HG03520 (cell line): ENCODE data around the gene DGKG.

Source experiments
- ATAC-seq: cut with Tn5 transposase; IDR thresholded peaks from one replicate; pipeline ENCODE4 v1.9.1; 2021; ENCODE audit warnings: mild to moderate bottlenecking, moderate library complexity; ENCODE audit not compliant: unreplicated experiment

The DGKG gene

DNA sequence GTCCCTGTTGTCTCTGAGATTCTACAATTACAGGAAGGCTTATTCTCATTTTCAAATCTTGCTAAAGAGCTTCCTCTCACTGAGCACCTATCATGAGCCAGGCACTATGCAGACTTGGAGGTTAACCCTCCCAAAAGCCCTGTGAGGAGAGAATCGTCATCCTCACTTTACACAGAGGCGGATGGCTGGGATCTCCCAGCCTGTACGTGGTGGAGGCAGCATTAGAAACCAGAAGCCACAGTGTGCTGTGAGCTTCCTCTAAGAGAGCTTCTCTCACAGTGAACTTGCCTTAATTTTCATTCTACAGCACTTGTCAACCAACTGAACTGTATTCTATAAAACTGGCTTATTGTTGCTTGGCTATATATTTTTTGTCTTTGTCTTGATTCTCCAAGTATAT, 6.1 kb upstream of the DGKG start:
- ATAC-seq = no peak

DNA sequence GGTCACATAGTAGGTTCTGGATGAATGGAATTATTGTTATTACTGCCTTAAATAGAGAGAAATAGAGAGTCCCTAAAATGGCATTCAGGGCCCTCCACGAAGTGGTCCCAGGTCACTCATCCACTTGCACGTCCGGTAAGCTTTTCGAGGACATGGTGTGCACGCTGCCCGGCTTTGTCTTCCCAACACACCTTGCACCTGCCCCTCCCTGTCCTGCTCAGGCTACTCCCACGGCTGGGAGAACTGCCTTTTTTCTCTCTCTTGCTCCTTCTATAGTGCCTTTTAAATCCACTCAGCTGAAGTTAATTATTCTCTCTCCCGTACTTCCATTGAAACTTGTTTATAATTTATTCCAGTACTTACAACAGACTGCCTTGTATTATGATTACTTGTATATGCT, 5.6 kb upstream of the DGKG start:
- ATAC-seq = no peak

DNA sequence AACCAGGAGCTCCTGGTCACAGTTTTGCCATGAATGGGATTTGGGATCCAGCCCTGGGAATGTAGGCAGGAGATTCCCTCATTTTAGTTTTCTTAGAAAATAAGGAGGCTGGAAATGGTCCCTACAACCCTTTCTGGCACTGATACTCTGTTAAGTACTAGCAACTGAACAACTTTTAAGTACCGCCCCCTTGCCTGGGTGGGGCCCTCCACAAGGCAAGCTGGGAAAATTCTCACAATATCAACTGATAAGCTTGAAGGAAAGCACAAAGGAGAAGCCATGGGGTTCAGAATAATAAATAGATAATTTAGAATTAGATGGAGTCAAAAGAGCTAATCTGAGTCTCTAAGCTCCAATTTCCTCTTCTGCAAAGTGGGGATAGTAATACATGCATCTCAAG, 4.2 kb upstream of the DGKG start:
- ATAC-seq = no peak

DNA sequence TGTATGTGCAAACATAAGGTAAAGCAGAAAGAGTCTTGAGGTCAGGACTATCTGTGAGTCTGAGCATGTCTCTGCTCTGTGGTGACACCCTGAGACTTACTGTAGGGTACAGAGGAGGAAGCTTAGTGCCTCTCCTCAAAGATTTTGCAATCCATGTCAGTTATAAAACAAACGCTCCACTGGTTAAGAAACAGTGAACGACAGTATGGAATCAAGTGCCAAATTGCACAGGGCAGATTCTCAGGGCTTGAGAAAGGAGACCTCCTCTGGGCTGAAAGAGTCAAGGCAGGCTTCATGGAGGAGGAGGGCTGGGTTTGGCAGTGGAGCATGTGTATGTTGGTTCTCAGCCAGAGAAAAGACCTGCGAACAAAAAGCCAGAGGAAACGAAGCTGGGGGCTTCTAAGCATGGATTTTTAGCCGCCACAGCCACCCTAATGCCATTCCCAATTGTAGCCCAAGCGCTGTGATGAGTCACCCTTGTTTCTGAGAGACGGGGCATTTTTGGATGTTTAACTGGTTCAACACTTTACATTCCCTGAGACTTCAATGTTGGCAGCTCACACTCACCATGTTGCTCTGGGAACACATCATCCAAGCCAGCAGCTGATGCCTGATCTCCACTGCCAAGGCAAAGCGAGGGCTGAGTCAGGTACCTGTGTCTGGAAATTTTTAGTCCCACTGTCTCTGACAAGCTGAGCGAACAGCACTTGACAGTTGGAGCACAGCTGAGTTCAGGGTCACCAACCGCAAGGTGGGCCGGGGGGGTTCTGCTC, 3.4 kb upstream of the DGKG start:
- ATAC-seq = no peak

DNA sequence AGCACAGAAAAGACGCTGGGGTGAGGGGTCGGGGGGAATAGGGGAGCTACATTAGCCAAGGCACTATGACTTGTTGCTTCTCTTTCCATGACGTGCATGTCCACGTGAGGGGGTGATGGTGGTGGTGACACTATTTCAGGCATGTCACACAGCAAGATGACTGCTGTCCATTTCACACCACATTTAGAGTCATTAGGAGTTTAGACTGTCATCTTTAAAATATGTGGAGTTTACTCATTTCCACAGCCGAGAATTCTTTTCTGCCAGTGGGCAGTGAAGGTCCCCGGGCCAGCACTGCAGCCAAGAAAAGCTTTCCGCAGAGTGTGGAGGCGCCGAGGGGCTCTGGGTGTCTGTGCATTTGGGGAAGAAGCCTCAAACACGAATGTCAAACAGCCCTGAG, 954 bp upstream of the DGKG start:
- ATAC-seq = no peak

DNA sequence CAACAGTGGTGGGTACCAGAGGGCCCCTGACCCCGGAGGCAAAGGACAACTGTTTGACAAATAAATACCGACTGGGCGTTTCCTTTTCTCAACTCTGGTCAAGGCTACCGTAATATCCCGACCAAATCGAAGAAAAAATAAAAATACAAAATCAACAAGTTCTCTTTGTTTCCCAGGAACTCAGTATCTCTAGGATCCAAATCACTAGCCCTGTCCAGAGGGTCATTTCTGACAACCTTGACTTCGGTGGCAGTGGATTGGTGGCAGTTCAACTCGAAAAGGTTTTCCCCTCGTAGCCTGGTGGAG, 456 bp upstream of the DGKG start:
- no peak for ATAC-seq

DNA sequence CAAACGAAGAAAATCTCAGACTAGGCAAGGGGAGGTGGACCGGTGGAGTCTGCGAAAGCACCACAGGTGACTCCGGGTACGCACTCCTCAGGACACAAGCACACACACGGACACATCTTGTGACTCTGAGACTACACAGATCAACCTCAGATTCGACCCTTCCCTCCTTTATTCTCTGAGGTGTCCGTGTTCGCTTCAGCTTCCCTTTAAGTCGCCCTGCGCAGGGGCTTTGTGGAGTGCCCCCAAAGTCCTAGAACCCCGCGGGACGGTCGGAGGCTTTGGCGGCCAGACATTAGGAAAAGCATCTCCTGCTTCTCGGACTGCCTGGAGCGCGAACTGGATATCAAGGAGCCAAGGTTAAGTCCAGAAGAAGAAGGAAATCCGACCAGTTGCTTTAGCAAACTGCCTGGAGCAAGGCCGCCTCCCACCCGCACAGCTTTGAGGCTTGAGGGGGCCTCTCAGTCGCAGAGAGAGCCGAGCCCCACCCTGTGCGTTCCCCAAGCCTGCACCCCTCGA, 730 bp downstream of the DGKG start:
- ATAC-seq = peak; percentile 9

DNA sequence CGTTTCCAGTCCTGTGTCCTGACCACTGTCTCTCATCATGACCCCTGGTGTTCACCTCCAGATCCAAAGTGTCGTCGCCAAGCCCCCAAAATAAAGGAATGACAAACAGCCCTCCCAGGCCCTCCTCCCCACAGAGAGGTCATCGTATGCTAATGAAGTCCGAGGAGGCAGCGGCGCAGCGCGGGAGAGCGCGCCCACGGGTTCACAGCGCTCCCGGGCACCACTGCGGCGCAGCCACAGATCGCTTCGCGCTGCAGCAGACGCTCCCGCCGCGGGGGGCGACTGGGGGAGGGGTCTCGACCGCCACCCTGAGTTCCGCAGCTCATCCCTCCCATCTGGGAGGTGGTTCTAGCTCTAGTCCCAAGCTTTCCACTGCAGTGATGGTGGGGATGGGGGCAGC, 1.3 kb downstream of the DGKG start:
- no peak for ATAC-seq

DNA sequence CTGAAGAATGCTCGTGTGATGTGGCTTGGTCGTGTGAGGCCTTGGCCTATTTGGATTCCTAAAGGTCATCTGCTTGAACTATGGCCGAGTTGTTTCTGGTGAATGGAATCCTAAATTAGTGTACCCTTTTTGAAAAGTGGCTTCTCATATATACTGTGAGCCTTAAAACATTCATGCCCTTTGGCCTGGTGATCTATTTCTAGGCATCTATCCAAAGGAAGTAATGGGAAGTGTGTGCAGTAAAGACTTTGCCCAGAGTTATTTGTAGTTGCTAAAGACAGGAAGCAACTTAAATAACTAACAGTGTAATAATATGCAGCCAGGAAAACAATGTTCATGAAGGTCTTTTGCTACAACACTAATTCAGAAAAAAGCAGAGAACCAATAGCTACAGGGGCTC, 3.0 kb downstream of the DGKG start:
- no peak for ATAC-seq

DNA sequence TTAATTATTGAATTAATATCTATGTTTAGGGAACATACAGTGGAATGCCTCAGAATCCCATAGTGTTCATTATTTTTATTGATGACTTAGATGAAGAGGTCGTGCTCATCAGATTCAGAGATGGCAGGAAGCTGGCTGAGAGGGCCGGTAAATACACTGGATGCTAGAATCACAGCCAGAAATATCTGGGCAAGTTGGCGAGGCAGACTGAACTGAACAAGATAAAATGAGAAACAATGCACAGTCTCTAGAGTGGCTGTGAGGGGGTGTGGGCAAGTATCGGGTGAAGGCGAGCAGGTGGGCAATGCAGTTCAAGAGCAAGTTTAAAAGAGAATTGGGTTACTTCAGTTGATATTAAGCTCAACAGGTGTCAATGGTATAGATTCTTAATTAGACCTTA, 5.9 kb downstream of the DGKG start:
- ATAC-seq = no peak

DNA sequence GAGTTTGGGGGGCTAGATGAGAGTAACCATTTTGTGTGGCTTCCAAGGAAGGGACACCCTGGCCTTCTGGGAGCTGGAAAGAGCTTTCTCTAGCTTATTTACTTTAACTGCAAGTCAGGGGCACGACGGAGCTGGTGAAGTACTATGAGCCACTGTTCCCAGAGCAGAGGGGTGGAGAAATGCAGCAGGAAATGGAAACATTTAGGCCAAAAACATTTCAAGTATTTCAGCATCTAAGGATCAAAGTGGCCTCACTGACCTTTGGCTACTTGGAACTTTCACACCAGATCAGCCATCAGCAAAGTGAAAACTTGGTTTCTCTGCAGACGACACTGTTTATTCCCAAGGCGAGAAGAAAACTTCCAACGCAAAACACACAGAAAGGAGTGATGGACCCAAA, 7.9 kb downstream of the DGKG start:
- ATAC-seq = no peak

DNA sequence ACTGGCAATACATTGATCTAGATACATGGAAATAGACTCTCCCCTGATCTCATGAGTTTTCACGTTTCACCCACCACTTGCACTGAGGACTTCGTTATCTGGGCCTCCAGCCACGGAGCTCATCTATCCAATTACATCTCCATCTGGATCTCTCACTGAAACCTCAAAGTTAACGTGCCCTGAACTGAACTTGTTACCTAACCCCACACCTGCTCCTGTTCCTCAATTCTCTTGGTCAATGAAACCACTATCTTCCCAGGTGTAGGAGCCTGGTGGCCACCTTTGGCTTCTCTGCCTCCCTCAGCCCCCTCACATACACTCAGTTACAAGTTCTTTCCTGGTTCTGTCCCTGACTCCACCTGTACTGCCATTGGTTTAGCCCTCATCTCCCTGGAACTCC, 9.7 kb downstream of the DGKG start:
- ATAC-seq = no peak

DNA sequence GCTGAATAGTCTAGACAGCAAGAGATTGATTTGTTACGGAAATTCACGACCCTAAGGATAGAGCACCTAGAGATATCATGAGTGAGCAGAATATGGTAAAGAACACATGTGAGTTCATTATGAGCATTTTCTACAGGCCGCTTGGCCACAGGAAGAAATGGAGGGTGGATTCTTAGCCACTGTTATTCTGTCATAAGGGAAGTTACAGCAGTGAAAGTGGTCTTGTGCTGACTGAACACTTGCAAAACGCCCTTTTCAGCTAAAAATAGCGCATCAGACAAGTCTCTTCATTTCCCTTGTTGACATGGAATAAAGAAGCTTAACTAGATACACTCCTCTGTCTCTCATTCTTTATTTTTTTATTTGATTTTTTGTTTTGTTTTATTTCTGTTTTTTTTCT, 19.8 kb downstream of the DGKG start:
- peak; percentile 53 for ATAC-seq

DNA sequence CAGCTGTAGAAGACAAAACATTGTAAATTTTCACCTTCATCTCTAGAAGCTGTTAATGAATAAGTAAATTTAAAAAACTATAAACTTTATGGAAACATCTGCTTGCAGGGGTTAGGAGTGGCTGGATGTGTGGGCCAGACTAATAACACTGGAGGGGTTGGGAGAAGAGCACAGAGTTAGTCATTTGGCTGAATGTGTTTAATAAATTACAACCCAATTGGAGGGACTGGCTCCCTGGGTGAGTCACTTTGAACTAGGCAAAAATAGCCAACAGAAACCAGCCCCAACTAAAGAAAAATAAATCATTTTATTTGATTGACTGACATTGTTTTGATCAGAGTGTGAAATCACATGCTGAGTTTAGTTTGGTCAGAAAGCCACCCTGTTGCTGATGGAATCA, 21.8 kb downstream of the DGKG start:
- no peak for ATAC-seq

DNA sequence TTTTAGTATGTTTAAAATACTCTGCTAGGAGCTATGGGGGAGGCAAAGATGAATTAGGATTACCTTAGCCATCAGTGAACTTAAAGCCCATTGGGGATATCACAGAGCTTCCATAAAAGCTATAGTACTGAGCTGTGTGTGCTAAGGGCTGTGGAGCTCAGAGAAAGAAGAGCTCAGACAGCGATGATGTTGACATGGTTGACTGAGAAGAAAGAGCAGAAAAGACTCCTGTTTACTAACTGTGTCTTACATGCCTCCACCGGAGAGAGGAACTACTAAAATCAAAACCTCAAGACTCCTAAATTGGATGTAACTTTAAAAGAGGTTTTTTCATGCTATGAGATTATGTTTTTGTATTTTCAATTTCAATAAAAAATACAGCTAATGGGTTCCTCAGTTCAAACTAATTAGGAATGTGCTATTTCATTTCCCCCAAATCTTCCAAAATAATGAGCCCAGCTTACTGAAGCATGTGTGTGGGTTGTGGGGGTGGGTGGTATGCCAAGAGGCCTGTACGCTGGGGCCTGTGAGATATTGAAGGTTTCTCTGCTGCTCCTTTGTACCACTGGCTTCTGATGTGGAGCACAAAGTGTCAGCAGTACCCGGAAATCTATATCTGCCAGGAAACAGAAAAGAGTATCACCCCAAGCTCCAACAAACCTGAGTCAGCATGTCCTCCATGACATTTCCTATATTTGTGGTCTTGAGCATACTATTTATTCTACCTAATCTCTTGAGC, 22.7 kb downstream of the DGKG start:
- no peak for ATAC-seq

DNA sequence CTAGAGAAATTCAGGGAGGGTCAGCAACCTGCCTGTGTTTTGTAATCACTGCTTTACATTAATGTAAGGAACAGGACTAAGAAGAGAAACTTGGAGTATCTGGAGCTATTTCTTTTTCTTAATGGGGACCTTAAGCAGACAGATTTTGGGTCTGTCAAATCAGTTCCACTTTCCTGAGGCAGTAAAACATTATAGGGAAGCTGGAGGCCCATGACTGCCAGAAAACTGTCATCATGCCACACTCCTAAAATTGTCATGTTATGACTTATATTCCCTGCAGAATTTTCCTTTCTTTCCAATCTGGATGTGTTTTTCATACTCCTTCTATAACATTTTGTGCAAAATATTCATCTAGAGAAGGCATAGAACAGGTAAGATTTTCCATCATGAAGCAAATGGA, 28.8 kb downstream of the DGKG start:
- no peak for ATAC-seq

DNA sequence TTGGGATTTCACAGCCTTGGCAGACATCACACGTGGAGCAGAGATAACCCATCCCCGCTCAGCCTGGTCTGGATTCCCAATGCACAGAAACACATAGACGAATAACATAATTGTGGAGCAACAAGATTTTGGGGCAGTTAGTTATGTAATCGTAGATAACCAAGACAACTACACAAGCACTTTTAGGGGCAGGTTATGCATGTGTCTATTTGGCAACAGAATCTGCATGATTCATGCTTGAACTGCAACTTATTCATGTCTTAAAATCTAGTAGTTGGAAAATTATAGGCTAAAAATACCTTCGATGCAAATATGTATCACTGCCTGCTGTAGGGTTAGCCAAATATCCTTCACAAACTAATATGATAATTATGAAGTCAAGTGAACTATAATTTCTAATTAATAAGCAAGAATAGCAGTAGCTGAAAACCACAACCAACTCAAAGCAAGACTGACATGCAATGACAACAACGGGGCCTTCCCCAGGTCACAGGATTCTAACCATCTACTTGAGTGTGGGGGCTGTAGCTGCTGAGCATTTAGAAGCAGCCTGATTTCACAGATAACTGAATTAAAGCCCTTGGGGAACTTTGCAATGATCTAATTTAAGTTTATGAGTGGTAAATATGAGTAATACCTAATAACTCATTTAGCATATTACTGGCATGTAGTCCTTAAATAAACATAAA, 31.1 kb downstream of the DGKG start:
- no peak for ATAC-seq

DNA sequence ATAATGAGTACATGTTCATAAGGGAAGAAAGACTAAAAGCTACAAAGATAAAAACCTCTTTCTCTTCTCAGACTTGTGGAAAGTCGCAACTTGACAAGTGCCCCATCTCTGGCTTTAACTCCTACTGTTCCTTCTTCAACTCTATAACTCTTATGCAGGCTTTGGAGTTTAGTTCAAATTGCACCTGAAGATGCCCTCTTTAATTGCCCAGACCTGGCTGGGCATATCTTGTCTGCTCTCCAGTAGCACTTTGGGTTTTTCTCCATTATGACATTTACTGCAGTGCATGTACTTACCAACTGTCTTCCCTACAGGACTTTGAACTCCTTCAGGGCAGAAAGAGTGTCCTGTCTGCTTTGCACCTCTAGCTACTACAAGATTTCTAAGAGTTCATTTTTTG, 32.4 kb downstream of the DGKG start:
- ATAC-seq = no peak

DNA sequence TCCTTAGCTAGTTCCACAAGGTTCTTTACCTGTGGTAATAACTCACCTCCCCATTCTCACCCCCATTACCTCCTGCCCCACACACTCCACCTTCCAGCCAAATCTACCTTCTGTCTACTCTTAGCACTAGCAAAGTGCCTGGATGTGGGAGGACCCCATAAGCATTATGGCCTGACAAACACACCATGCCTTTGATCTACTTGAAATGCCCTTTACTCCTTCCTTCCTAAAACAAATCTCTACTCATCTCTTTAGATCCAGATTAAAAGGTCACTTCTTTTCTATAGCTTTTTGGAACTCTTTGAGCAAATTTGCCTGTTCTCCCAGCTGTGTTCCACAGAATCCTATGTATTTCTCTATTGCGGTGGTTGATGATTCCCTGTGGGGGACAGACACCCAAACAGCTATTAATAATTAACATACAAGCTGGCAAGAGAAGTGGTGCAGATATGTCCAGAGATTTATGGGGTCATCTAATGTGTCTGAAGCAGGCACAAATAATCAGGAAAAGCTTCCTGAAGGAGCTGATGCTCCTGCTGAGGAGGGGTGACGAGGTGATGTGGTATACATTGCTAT, 34.0 kb downstream of the DGKG start:
- no peak for ATAC-seq

DNA sequence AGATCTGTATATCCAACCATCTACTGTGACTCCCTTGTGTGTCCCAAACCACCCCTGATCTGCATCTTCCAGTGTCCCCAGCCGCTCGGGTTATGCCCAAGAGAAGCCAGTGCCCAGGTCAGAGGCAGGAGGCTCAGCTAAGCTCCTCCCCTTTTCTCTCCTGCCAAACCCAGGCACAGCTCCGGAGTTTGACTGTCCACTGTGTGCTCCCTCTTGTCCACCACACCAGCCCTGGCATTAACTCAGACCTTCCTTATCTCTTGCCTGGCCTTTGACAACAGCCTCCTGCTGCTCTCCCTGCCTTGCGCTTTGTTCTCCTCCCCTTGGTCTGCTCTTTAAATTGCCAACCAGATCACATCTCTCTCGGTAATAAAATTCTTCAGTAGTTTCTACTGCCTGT, 39.3 kb downstream of the DGKG start:
- no peak for ATAC-seq

DNA sequence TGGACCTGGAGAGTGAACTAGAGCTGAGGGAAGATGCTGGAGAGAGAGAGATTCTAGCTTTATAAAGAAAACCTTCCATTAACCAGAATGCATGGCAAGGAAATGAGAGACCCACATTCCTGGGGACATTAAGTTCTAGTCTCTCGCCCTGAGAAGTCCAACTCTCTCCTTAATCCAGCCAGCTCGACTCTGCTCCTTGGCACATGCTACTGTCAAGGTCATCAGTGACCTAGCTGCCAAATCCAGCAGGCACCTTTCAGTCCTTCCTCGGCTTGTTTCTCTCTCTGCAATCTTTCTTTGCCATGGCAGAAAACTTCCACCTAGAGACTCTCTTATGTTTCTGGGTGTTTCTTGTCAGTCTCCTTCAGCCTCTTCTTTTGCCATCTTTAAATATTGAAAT, 40.3 kb downstream of the DGKG start:
- no peak for ATAC-seq
